Measurements from ENCODE around the gene ST7. TPM values are rescaled to one million over a fixed set of nuclear protein-coding genes. Genes with fewer than 3 reads are reported as not detected.
"Not testable (repeated sequence)": the region's sequence is repeated elsewhere in the genome, so short reads cannot be mapped to it uniquely, and the experiment has no call there.

Gene ST7
- total RNA-seq, 1 donor from 2014 or later: 22.1 TPM

DNA sequence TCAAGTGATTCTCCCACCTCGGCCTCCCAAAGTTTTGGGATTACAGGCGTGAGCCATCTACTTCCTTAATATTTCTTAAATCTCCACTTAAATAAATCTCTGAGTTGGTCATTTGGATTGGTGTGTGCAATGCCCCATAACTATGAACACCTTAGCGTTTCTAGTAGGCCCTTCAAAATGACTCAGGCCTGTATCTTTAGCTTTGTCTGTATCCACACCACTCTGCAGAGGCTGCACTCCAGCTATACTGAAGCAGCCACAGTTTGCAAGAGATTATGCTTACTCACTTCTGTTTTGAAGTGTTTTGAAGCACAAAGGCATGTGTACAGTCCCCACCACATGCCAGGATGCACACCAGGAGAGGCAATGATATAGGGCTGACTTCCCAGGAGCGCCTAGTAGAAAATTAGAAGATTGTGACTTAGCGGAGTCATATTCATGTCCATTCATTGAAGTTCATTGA is 2.4 kb upstream of the ST7 start:
- DNase-seq (ENCODE audit: low spot score): no peak

DNA sequence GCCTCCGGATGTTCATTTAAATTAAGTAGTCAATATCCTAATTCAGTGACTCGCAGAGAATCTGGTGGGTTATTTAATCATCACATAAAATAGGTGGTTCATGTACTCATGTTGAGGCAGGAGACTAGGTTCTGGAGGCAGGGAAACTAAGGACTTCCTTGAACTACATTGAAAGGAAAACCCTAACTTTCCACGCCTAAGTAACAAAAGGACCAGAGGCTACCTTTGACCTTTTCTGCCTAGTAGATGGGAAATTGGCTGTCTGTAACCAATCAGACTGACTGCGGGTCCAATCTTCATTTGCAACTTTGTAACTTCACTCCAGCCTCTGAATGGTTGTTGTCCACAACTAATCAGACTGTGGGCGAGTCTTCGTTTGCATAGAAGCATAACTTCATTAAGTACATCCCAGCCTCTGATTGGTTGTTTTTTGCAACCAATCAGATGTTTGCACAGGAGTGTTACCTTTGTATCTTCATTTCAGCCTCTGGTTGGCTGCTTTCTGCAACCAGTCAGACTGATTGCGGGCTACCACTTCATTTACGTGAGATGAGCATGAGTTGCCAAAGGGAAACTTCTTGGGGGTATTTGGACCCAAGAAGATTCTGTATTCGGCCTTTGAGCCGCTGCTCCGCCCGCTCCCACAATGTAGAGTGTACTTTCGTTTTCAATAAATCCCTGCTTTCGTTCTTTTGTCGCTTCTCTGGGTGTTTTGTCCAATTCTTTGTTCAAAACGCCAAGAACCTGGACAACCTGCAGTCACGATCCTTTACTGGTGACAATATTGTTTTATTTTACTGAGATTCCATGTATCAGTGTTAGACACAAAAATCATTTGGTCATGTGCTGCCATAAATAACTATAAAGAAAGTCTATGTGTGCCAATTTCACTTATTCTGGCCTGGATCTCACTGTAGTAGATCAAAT is 1.7 kb upstream of the ST7 start:
- DNase-seq (ENCODE audit: low spot score): no peak

DNA sequence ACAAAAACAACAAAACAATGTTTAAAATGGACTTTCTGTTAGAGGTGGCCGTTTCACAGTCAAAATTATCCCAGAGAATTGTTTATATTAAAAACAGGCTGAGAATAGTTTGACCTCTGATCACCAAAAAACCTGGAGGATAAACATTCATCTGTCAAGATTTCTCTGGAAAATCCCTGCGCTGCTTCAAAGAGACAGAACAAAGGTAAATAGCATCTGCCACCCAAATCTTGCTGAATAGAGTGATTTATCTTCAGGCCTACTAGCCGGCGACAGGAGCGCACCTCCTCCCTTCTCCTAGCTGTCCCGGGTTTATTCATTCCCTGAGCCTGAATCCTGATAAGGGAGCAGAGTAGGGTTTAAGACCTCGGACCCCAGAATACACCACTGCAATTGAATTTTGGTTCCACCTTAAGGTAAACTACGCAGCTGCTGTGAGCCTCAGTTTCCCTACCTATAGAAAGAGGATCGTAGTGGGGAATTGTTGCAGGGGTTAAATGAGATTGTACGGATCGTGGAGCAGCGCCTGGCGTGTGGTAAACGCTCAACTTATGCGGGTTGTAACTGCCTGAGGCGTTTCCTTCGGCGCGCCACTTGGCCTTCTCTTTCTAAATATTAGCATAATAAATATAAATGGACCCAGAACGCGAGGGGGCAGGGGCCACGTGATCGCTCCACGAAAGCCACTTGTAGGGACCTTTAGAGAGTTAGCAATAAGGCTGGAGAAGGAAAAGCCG is 498 bp upstream of the ST7 start:
- peak; percentile 66 for DNase-seq (ENCODE audit: low spot score)

DNA sequence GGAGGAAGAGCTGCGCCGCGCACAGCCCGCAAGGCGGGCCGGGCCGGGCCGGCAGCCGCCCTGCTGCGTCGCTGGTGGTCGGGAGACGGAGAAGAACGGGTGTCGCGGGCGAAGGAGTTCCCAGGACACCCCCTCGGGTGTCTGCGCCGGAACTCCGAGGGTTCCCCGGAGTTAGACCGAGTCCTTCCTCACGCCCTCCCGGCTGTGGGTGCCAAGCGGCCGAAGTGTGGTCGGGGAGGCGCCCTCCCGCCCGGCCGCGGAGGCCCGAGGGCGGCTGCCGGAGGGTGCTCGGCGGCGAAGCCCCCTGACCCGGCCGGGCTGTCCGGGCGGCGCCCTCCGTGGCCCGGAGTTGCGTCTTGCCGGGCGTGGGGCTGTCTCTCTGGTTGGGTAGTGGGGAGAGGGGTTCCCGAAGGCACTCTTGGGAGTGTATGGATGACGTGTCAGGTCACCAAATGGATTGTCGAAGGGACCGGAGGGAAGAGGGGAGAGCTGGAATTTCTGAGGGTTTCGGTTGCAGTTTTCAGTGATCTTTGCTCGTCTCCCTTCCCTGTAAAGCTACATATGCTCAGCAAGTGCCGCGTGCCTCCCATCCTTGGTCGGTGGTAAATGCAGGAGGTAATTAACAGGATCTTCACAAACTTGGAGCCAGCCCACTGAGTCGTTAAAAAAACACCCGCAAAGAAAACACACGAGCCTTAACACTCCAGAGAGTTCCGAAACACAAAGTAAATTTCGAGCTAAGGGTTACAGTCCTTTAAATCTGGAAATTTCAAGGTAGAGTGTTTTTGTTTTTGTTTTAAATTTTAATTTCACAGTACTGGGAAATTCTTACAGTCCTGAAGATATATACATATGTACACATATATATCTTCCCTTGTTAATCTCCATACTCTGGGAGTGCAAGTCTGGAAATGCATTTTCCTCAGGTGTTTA is 871 bp downstream of the ST7 start:
- peak; percentile 26 for DNase-seq (ENCODE audit: low spot score)

DNA sequence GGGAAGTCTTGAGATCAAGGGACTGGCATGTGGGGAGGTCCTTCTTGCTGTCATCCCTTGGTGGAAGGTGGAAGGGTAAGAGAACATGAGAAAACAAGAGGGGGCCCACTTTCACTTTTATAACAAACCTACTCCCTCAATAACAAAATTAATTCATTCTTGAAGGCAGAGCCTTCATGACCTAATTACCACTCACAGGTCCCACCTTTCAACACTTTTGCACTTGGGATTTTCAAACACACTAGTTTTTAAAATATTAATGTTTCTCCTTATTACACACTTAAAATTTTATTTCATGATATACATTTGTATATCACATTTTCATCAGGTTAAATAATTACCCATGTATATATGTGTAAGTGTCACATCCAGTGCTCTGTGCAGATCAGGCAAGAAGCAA is 2.0 kb downstream of the ST7 start:
- no peak for DNase-seq (ENCODE audit: low spot score)

DNA sequence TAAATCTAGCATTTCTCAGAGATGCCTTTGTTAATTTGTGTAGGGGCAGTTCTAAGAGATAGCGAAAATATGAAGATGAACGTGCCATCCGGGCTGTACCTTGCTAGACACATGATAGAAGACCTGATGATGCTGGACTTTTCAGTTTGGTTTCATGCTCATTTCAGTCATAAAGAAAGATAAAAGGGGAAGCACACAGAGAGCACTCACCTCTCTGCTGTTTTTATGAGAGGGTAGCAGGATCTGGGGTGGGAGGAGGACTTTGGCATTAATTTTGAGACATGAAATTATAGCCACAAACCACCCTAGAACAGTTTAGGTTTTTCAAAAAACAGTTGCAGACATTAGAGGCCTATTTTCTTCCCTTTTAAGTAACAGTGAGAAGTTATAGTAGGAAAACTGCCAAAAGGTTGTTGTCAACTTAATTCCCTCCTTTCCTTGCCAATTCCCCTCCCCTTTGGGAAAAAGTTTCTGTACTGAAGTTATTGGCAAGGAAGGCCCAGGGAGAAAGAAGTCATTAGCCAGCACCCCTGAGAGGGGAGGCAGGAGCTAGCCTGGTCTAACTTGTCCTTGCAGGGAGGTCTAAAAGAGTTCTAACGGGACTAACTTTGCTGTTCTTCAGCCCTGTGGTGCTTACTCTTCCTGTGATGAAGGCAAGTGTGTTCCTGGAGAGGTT is 2.6 kb downstream of the ST7 start:
- DNase-seq (ENCODE audit: low spot score): no peak

DNA sequence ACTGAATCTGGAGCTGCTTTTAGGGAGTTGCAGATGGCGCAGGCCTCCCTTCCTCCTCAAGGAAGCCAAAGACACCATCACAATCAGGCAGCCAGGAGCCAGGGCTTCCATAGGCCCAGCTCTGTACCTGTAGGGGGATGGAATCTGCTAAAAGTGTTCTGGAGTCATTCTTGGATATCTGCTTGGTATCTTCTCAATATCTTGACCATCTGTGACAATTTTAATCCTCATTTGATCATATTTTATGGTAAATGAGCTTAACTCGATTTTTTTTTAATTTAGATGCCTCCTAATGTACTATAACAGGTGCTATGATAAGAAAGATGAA is 3.1 kb downstream of the ST7 start:
- no peak for DNase-seq (ENCODE audit: low spot score)

DNA sequence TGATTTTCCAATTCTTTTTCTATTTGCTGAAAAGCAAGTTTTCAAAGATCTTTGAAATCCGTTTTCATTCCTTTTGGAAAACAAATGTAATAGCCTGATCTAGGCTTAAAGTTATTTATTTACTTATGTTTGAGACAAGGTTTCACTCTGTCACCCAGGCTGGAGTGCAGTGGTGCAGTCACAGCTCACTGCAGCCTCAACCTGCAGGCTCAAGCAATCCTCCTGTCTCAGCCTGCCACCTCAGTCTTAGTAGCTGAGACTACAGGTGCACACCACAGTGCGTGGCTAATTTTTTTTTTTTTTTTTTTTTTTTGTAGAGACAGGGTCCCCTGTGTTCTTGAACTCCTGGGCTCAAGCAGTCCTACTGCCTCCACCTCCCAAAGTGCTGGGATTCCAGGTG is 4.6 kb downstream of the ST7 start:
- DNase-seq (ENCODE audit: low spot score): no peak

DNA sequence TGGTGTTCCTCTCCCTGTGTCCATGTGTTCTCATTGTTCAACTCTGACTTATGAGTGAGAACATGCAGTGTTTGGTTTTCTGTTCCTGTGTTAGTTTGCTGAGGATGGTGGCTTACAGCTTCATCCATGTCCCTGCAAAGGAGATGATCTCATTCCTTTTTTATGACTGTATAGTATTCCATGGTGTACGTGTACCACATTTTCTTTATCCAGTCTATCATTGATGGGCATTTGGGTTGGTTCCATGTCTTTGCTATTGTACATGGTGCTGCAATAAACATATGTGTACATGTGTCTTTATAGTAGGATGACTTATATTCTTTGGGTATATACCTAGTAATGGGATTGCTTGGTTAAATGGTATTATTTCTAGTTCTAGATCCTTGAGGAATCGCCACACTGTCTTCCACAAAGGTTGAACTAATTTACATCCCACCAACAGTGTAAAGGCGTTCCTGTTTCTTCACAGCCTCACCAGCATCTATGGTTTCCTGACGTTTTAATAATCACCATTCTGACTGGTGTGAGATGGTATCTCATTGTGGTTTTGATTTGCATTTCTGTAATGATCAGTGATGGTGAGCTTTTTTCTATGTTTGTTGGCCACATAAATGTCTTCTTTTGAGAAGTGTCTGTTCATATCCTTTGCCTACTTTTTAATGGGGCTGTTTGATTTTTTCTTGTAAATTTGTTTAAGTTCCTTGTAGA is 8.8 kb downstream of the ST7 start:
- DNase-seq (ENCODE audit: low spot score): not testable (repeated sequence)

DNA sequence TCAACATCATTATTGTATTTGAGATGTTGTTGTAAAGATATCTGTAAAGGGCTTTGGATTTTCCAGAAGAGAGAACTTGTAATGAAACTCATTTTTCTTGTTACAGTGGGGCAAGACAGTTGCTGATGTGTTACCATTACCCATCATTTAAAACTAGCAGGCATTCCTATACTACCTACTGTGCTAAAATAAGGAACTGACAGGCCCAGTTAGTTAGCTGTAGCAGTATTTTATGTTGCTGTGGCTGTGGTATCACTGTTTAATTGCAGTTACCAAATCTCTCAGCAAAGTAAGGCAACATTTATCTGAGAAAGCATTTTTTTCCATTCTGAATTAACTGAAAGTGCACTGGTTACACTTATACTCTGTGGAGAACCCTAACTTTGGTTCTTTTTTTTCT is 9.9 kb downstream of the ST7 start:
- no peak for DNase-seq (ENCODE audit: low spot score)

DNA sequence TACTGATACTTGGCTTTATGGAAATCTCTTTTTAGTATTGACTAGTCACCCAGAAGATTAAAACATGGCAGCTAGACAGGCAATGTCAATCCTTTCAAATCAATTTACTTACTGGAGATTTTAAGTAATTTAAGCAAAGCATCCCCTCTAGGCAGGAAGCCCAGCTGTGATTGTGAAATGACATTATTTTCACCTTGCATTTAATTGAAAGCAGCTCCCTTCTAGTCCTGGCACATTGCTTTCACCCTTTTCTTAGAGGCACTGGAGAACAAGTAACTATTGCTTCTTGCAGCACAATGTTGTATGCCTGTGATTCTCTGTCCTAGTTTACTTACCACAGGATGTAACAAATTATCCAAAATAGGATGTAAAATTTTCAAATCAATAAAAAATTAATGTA is 13.3 kb downstream of the ST7 start:
- DNase-seq (ENCODE audit: low spot score): no peak

DNA sequence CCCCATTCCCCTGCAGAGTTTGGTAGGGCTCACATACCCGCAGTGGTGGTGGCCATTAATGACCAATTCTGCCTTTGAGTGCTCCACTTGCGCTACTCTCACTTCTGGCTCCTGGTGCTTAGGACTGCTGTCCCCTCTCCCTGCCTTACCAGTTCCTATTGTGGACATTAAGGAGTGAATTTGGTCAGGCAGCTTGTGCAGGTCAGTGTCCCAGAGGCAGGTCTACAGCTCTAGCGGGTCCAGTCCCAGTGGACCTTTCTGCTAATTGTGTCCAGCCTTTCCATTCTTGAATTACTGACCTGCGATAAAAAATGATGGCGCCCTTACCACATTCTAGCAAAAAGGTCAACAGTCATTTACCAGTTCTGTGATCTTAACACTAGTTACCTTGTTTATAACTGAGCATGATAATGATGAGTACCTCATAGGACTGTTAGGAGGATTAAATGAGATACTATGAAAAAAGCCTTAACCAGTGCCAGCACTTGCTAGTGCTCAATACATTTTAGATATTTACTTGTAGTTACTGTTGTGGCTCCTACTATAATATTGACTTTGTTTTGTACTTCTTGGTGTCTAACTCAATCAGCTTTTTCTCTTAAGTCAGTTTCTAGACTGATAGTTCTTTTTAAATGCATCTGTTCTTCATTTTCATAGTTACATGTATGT is 14.1 kb downstream of the ST7 start:
- no peak for DNase-seq (ENCODE audit: low spot score)

DNA sequence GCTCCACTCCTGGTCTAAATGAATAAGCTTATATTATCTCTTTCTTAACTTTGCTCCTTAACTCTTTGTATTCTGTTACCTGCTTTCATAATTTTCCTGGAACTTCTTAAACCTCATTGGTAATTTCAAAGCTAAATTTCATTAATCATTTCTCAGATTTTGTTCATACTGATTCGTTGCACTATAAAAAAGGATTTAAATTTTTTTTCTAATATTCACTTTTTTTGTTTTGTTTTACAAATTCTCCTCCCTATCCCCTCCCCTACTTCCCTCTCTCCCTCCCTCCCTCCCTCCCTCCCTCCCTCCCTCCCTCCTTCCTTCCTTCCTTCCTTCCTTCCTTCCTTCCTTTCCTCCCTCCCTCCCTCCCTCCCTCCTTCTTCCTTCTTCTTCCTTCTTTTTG is 14.7 kb downstream of the ST7 start:
- DNase-seq (ENCODE audit: low spot score): no peak

DNA sequence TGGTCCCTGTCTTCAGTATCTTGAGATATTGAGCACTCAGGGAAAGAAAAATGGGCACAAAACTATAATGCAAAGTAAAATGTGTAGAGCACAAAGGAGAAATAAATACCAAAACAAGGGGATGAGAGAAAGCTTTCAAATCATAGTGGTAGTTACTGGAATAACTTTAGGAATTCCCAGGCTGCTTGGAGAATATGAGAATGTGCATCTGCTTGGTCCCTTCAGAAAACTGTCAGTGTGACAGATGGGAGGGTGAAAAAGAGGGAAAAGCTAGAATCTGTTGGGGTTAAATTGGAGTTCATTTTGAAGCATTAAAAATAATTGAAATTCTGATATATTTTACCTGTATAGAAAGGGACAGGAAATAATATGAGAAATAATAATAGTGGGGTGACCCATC is 15.3 kb downstream of the ST7 start:
- no peak for DNase-seq (ENCODE audit: low spot score)

DNA sequence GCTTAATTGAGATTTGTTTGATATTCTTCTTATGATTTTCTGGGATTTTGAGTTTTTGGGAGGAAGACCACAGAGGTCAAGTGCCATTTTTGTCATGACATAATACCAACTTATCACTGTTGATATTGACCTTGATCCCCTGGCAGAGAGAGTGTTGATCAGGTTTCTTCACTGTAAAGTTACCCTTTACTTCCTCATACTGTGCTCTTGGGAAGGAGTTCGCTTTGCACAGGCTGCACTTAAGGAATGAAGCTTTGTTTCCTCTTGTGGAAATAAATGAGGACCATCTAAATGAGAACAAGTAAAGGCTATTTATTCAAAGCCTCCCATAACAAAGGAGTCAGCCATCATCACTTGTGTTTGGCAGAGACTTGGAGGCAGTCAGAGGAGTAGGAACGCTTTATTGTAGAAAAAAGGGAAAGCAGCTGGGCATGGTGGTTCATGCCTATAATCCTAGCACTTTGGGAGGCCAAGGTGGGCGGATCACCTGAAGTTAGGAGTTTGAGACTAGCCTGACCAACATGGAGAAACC is 16.1 kb downstream of the ST7 start:
- no peak for DNase-seq (ENCODE audit: low spot score)

DNA sequence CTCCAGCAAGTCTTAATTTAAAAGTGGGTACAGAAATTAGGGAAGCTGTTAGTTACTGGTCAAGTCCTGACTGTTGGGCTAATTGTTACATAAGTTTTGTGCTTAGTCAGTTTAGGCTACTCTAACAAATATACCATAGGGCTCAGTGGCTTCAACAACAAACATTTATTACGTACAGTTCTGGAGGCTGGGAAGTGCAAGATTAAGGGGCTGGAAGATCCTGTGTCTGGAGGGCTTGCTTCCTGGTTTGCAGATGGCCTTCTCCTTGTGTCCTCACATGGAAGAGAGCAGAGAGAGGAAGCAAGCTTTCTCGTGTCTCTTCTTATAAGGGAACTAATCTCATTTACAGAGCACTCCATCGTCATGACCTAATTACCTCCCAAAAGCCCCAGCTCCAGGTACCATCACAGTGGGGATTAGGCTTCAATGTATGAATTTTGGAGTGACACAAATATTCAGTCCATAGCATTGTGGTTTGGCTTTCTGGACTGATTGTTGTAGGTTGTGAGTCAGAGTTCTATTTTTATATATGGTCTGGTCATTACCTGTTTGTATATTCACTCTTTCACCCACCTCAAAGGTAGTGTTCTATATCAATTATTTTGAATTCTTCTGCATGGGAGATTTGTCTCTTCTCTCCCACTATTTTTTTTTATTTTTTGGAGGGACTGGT is 17.1 kb downstream of the ST7 start:
- no peak for DNase-seq (ENCODE audit: low spot score)

DNA sequence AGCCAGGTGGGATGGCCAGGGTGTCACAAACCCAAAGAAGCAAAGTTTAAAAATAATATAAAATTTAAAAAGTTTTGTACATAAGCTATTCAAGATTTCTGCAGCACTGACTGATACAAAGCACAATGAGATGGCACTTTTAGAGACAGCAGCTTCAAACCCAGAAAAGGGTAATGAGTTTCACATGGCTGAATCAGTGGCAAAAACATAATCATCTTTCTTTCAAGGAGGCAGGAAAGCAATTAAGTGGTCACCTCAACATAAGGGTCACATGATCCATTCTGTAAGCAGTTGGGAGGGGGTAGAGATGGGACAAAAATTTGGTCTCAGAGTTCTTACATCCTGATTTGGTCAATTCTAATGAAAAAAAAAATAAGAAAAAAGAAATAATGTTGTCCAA is 17.9 kb downstream of the ST7 start:
- not testable (repeated sequence) for DNase-seq (ENCODE audit: low spot score)

DNA sequence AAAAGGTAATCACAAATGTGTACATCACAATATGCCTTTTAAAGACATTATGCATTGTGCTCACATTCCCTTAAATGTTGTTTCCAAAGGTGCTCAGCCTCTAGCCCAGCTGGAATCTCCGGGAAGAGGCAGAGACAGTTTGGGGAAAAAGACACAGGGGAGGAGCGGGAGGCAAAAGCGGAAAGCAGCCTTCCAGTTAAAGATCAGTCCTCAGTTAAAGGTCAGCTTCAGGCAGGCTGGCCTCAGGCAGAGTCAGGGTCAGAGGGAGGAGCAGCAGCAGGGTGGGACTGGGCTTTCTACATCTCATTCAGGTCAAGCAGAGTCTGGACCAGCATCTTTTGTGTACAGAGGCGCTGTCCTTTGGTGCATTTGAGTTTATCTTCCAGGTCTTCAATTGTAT is 18.6 kb downstream of the ST7 start:
- DNase-seq (ENCODE audit: low spot score): no peak

DNA sequence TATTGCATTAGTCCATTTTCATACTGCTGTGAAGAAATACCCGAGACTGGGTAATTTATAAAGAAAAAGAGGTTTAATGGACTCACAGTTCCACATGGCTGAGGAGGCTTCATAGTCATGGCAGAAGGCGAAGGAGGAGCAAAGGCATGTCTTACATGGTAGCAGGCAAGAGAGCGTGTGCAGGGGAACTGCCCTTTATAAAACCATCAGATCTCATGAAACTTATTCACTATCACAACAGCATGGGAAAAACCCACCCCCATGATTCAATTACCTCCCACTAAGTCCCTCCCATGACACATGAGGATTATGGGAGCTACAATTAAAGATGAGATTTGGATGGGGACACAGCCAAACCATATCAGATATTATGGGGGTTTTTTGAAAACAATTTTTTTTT is 21.7 kb downstream of the ST7 start:
- not testable (repeated sequence) for DNase-seq (ENCODE audit: low spot score)
